GM18526 (cell line): ENCODE results near the gene COQ3.

Experiments used
- POLR2A ChIP-seq: IDR thresholded peaks from 3 replicates; pipeline ENCODE4 v1.6.1; 2011; ENCODE audit not compliant: insufficient read length; ENCODE audit errors: extremely low read depth

The COQ3 gene

DNA sequence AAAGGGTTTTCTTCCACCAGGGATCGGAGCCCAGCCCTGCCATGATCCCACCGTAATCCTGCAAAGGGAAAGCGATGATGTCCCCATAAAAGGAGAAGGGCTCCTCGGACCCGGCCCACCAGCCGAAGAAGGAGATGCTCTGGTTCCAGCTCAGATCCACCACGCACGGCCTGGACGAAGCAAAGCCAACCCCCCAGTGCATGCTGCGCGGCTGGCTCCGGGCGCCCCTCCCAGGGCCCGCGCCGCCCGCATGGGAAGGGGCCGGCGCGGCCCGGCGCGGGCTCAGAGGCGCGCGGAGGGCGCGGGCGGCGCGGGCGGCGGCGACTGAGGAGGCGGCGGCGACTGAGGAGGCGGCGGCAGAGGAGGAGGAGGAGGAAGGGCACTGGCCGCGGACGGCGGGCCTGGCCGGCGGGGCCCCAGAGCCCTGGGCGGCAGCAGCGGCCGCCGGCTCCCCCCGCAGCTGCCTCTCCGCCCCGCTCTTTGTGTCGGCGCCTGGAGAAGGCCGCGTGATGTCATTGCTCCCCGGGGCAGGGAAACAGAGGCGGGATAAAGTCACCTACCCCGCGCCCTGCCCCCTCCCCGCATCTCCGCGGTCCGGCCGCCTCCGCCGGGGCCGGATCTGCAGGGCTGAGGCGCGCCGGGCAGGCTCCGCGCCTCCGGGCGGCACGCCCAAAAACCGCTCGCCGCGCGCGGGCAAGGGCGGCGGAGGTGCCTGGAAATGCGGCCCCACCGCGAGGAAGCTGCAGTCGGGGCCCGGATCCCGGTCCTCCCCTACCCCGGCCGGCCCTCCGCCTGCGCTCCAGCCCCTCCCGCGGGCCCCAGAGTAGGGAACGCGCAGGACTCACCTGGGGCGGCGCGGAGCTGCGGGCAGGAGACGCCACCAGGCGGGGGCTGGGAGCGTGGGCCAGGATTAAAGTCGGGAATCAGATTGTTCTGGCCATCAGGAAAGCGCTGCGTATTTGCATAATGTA, 44.5 kb downstream of the COQ3 start, which contains the start of gene FAXC:
Gene FAXC (minus strand): TSS at position 504 of the 971 bp plus-strand sequence. CDS start 302 bp downstream, at position 202.
- no peak for TF ChIP-seq POLR2A

DNA sequence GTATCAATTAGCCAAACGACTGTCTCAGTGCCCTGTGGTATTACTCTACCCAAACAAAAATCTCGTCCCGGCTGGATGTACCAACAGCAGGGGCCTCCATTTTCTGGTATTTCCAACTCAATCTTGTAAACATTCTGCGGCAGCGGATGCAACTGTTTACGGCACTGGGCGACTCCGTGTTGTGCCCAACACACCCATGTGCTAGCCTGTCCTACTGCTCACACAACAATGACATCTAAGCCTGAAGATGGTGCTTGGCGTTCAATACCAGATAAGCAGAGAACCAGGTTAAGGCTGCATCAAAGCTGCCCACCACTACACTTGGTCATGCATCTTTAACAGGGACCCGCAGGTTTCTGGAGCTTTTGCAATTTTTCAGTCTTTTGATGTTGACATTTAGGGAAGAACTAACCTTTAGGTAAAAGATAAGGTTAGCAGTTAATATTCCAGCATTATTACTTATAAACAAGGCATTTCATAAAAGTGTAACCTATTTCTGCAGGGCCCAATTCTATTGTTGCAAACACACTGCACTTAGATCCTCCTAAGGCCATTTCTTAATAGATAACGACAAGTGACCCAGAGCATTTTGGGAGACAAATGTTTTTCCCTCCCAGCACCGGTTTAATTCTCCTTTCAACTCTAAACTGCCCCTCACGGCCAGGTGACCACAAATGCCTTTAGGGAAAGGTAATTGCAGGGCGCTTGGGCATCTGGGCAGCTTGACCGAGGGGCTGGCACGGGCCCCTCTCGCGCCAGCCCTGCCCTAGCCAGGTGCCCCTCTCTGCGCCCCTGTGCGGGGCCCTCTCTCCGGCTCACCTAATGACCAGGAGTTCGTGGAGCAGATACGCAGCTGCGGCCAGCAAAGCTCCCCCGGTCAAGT, 45.5 kb downstream of the COQ3 start:
- TF ChIP-seq POLR2A: no peak

DNA sequence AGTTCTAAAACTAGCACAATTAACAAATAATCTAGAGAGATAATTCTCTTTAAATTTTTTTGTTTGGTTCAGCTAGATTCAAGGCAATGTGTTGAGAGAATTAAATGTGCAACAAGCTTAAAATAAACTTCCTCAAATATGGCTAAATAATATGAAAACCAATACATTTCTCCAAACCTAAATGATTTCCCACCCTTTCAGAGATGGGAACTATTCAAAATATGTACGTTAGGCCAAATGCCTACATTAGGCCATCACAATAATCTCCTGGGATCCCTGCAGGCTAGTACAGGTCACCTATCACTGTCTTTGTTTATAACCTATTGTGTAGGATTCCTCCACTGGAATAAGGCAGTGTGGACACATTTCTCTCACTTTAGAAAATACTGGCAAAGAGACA, 46.2 kb downstream of the COQ3 start:
- no peak for TF ChIP-seq POLR2A

DNA sequence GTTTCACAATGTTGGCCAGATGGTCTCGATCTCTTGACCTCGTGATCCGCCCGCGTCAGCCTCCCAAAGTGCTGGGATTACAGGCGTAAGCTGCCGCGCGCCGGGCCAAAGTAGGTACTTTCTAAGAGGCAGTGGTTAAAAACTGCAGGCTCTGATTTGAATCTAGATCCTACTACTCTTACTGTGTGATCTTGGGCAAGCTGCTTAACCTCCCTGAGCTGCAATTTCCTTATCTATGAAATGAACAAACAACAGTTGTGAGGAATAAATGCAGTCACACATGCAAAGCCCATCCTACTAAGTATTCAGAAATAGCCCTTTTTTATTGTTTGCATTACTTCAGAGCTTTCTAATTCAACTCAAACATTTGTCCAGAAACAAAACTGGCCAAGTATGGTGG, 47.4 kb downstream of the COQ3 start:
- no peak for TF ChIP-seq POLR2A

DNA sequence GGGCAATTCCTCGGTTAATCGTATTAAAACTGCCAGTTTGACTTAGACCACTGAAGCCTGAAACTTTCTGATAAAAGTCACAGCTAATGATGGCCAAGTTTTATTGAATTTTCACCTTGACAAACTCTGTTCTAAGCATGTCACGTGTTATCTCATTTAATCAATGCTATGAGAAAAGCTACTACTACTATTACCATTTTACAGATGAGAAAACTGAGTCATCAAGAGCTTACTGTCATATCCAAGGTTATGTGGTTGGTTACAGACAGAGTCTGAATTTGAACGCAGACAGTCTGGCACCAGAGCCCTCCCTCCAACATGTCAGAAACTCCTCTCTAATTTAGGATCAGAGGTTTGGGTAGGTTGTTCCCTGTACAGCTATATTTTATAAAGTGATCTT, 48.8 kb downstream of the COQ3 start:
- TF ChIP-seq POLR2A: no peak

DNA sequence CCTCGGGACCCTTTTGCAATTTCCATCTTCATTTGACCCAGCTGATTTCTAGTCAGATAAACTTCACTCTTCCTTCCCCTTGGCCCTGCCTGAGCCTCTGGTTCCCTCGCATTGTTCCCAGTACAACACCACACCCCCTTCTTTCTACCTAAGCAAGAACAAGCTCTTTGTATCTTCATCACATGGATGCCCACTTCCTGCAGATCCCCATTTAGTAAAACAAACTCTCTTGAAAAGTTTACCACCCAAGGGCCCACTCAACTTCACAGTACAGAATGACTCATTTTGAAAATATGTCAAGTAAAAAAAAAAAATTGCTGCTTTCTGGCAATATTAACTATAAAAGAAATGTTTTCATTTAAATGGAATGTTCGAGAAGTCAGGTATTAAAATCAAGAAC, 49.7 kb downstream of the COQ3 start:
- no peak for TF ChIP-seq POLR2A

DNA sequence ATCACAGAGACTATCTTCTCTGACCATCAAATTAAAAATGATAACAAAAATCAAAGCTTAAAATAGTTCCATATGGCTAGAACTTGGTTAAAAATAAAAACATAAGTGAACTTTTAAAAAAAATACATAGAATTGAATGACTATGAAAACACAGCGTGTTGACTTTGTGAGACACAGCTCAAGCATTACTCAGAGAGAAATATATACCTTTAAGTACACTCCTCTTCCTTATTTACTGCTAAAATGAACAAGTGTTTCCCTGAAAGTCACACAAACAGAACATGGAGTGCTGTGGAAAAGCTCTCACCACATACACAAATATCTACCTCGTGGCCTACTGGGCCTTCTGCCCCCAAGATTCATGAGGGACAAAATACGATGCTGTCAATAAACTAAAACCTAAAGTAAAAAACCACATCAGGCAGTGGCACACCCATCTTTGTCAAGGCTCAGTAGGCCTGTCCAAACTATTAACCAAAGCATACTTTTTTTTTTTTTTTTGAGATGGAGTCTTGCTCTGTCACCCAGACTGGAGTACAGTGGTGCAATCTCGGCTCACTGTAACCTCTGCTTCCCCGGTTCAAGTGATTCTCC, 52.0 kb downstream of the COQ3 start:
- no peak for TF ChIP-seq POLR2A

DNA sequence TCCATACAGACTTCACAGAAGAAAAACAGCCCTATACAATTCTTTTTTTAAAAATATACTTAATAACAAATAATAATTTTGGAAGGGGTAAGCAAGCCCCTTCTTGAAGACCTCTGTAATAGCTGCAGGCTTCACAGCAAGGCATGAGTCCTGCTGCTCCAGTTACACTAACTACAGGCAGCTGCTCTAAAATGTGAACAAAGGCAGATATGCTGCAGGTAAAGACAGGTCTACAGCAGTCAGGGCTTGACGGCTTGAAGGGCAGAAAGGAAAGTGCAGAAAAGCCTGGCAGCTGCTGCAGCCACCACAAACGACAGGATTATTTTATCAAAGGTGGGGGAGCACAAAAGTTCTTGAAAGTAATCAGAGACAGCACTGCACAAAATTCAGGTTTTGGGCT, 55.8 kb downstream of the COQ3 start:
- no peak for TF ChIP-seq POLR2A

DNA sequence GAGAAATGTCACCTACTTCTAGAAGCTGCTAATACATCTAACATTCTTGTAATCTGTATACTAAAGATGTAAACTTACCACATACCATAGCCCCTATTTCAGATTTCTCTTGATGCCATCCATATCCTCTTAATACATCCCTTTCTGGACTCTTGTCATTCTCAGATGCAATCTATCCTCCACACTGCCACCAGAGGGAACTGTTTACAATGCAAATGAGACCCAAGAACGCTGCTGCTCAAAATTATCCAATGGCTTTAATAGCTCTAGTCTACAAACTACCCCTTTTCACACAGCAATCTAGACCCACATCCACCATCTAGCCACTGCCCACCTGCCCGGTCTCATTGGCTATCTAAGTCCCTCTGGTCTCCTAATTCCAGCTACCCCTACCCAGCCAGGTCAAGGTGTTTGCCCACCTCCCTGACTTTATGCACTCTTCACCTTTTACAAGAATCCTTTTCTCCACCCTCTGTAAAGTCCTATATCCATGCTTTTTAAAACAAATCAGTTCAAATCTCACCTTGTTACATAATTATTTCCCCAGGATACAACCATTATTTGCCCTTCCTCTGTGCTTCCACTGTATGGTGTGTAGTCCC, 59.4 kb downstream of the COQ3 start:
- no peak for TF ChIP-seq POLR2A

DNA sequence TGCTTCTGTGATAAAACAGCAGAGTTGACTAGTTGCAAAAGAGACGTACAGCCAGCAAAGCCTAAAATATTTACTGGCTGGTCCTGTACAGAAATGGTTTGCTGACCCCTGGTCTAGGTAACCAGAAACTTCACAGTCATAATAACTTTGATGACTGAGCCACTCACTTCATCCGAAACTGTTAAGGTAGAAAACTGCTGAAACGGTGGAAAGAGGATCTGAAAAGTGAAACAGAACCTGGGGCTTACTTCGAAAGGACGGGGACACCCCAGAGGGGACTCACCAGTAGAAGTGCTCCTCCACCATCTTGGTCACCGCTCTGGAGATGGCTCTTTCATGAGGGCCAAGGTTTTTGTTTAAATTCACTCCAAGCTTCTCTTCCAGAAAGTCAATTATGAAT, 60.9 kb downstream of the COQ3 start:
- no peak for TF ChIP-seq POLR2A

DNA sequence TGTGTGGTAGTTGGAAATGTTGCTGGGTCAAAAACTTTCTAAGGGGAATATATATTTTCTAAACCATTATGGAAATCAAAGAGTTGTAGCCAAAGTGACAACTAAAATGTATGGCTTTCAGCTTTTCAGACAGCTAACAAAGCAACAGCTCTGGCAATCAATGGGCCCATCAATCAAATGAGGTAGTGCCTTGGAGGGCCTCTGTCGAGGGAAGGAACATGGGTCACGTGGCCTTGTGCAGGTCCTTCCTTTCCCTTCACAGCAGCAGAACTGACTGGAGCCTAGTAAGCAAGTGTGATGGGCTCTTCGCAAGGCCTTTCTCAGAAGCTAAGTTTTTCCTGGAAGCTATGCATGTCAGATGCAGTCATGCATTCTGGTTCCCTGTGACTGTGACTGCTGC, 62.5 kb downstream of the COQ3 start:
- TF ChIP-seq POLR2A: no peak

DNA sequence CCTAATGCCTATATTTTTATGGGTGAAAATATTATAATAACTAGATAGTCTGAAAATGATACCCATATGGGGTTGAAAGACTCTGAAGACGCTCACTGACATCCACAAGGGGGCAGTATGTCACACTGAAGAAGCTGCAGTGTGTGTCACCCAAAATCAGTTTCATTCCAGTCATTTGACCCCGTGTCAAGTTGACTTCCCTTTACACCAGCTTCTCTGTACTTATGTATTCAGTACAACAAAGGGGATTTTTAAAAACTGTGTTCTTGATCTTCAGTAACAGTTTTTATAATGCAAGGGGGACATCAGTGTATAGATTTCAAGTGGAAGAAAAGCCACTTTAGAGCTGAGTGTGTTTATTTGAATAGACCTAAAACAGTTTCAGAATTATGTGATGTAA, 63.8 kb downstream of the COQ3 start:
- no peak for TF ChIP-seq POLR2A

DNA sequence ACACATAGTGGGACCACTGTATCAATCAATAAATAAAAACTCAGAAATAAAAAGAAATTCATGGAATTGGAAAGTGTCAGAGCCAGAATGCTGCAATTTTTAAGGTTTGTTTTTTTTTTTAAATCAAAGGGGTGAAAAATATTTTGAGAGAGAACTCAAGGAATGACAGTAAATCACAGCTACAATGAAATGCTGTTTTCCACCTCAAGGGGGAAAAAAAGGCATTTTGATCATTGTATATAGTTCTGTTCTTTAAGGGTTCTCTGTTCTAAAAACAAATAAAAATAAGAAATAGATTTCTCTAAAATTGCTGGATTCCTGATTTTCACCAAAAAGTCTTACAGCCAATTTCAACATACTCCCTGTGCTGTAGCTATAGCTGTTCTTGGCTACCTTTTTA, 69.0 kb downstream of the COQ3 start:
- TF ChIP-seq POLR2A: no peak
